Breast epithelium (tissue), 4 donors: ENCODE measurements around the gene ABTB1. TPM values are rescaled to one million over a fixed set of nuclear protein-coding genes. Genes with fewer than 3 reads are reported as not detected.
A peak's percentile ranks its signal among the peaks of the same experiment; 100 is the strongest.

Experiments used
- DNase-seq, 2 donors: peaks; one replicate each; pipeline ENCODE4 v3.0.0-alpha.2; 2019; ENCODE audit warnings: low spot score in 2 of 2
- H3K27ac ChIP-seq, 2 donors: fragments of 200-600 bp; sonication (generic) in 1 of 2; one replicate each; pipeline ENCODE4 v1.5.1; 2016 to 2019; ENCODE audit warnings: mild to moderate bottlenecking in 1 of 2
- H3K27me3 ChIP-seq, 2 donors: fragments of 200-600 bp; sonication (generic) in 1 of 2; one replicate each; pipeline versions ENCODE4 v1.5.1 to v1.6.0; 2017 to 2019; ENCODE audit warnings: control low read depth in 1 of 2, mild to moderate bottlenecking in 1 of 2
- H3K36me3 ChIP-seq: fragments of 200-600 bp; one replicate; pipeline ENCODE4 v1.5.1; 2019
- H3K4me1 ChIP-seq, 2 donors: fragments of 200-600 bp; sonication (generic); one replicate each; pipeline ENCODE4 v1.5.1; 2016 to 2019; ENCODE audit warnings: control low read depth in 1 of 2
- H3K4me3 ChIP-seq, 3 donors: fragments of 200-600 bp; sonication (generic); 1 replicate in 2 of 3; 2 replicates in 1 of 3; pipeline ENCODE4 v1.5.1; 2016 to 2019; ENCODE audit warnings: mild to moderate bottlenecking in 3 of 3, moderate library complexity in 2 of 3
- H3K9me3 ChIP-seq, 2 donors: fragments of 200-600 bp; sonication (generic) in 1 of 2; one replicate each; pipeline ENCODE4 v1.5.1; 2016 to 2019; ENCODE audit warnings: control low read depth in 1 of 2
- POLR2A ChIP-seq: fragments of 450-650 bp; IDR thresholded peaks from one replicate; pipeline ENCODE4 v1.6.1; 2016; ENCODE audit warnings: antibody characterized with exemption, mild to moderate bottlenecking, moderate library complexity
- POLR2AphosphoS5 ChIP-seq, 3 donors: sonication (generic); formaldehyde crosslinking; IDR thresholded peaks; one replicate each; pipeline ENCODE4 v1.6.1; 2017; ENCODE audit warnings: antibody characterized with exemption in 3 of 3
- intact Hi-C: fragments of 100-400 bp; cut with DNase I; formaldehyde crosslinking; loops from one replicate; pipeline ENCODE4 v1.15.1; 2023; ENCODE audit warnings: low total_unique reads
- total RNA-seq, 3 donors: library from RNA; depleted of rRNA; stranded (reverse); fragments of >200 nt; gene quantifications; one replicate each; pipeline ENCODE4 v1.1.0, GENCODE V29; 2016
- TF ChIP-seq, protein P1 (sequence below), 3 donors: fragments of 450-650 bp; IDR thresholded peaks; one replicate each; pipeline ENCODE4 v1.5.1; 2016 to 2017; ENCODE audit warnings: antibody characterized with exemption in 3 of 3, mild to moderate bottlenecking in 3 of 3, moderate library complexity in 3 of 3

ABTB1 gene
- total RNA-seq, 3 donors from 2014 or later = 32.0 to 43.6 (median 40.2) TPM

DNA sequence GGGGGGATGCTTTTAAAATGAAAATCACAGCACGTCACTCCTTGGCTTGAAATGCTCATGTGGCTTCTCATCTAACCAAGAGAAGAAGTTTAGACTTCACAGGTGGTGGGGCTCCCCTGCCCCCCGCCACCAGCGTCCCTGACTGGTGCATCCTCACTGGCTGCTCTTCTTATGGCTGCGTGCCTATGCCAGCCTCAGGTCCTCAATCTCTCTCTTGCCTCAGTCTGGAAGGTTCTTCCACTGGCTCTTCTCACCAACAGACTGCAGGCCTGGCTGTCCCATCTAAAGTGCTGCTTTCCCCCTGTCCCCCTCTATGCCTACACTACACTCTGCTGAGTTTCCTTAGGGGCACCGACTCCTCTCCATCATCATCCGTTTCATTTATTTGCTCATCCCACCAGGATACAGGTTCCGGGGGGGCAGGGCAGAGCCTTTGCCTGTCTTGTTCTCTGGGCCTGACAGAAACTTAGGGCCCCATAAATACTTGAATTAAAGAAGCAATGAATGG lies 20.6 kb downstream of the ABTB1 start:
- Histone ChIP-seq H3K9me3 (no peaks in the 10 kb centered on the region), H3K4me1 (peaks cover 6 to 9% of the 10 kb centered on the region in 2 donors), H3K27ac (no peak overlapping the region), H3K27me3 (no peaks in the 10 kb centered on the region), H3K4me3 (no peak overlapping the region), H3K36me3 (no peaks in the 10 kb centered on the region)
- no peak for DNase-seq
- intact Hi-C loops = loop anchor here (5.0 kb wide), 1 partner anchor 129 kb away; the partner anchor contains the start of gene MGLL
- TF ChIP-seq, protein P1, sequence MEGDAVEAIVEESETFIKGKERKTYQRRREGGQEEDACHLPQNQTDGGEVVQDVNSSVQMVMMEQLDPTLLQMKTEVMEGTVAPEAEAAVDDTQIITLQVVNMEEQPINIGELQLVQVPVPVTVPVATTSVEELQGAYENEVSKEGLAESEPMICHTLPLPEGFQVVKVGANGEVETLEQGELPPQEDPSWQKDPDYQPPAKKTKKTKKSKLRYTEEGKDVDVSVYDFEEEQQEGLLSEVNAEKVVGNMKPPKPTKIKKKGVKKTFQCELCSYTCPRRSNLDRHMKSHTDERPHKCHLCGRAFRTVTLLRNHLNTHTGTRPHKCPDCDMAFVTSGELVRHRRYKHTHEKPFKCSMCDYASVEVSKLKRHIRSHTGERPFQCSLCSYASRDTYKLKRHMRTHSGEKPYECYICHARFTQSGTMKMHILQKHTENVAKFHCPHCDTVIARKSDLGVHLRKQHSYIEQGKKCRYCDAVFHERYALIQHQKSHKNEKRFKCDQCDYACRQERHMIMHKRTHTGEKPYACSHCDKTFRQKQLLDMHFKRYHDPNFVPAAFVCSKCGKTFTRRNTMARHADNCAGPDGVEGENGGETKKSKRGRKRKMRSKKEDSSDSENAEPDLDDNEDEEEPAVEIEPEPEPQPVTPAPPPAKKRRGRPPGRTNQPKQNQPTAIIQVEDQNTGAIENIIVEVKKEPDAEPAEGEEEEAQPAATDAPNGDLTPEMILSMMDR (IDR thresholded peaks at IDR 0.05) = no peak
- TF ChIP-seq POLR2A (no peak), POLR2AphosphoS5 (IDR thresholded peaks at IDR 0.05) (no peak)

DNA sequence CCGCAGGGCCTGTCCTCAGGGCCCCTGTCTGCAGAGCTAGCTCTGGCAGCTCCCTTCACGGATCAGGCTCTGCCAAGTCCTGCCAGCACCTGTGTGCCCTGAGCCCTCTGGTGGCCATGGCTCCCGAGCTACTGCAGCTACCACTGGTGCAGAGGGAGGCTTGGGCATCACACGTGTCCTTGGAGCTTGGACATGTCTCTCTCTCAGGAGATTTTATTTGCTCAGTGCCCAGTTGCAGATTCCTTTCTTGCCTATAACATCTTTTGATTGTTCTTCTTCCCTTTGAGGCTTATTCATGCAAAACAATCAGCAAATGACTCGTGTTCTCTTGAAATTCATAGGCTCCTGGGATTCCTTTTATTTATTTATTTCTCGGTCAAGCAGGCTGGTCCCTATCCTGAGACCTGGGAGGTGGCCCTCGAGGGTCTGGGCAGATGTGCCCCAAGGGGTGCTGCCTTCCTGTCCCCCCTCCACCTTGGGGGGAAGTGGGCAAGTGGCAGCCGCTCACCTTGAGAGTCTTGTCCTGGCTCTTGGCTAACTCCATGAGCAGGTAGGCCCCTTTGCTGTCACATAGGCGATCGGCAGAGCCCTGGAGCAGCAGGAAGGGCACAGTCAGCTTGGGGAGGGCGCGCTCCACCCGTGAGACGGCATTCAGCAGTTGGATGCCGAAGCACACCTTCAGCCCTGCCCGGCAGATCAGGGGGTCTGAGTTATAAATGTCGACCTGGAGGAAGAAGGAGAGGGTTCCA lies 21.9 kb downstream of the ABTB1 start:
- H3K27me3 ChIP-seq = no peaks in the 10 kb centered on the region
- no peaks in the 10 kb centered on the region for H3K9me3 ChIP-seq
- TF ChIP-seq, protein P1 (IDR thresholded peaks at IDR 0.05) = peak in 1 of 3 donors; percentile 37
- no peak for TF ChIP-seq POLR2AphosphoS5 (IDR thresholded peaks at IDR 0.05)
- peaks cover 6 to 9% of the 10 kb centered on the region in 2 donors for H3K4me1 ChIP-seq
- no peak overlapping the region for H3K27ac ChIP-seq
- intact Hi-C loops = loop anchor here (5.0 kb wide), 1 partner anchor 128 kb away; the partner anchor contains the start of gene MGLL
- no peak for DNase-seq
- H3K4me3 ChIP-seq = no peak overlapping the region
- H3K36me3 ChIP-seq = no peaks in the 10 kb centered on the region

DNA sequence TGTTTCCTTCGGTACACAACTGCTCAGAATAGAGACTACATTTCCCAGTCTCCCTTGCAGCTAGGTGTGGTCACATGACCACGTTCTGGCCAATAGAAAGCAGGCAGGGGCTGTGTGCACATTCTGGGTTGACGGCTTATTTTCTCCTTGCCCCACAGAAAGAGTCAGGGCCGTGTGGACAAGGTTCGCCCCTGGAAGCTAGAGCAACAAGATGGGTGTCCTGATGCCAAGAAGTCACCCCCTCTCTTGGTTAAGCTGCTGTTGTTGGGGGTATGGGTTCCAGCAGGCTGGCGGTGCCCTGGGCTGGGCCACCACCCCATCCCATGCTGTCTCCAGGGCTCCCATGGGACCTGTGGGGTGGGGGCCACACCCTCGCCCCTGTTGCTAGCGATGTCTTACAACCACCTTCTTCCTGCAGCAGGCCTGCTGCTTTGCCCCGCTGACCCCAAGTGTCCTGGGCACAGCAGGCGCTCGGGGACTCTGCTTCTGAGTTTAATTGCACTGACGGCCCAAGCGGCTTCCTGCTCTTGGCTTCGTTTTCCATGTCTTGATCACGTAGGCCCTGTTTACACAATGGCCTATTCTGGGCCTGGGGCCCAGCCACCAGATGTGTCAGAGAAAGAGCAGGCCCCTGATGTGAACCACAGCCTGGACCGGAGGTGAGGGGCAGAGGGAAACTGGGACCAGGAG lies 24.9 kb downstream of the ABTB1 start:
- no peaks in the 10 kb centered on the region for H3K27me3 ChIP-seq
- DNase-seq = peak in 1 of 2 donors; percentile 51
- peaks cover 6 to 9% of the 10 kb centered on the region in 2 donors for H3K4me1 ChIP-seq

DNA sequence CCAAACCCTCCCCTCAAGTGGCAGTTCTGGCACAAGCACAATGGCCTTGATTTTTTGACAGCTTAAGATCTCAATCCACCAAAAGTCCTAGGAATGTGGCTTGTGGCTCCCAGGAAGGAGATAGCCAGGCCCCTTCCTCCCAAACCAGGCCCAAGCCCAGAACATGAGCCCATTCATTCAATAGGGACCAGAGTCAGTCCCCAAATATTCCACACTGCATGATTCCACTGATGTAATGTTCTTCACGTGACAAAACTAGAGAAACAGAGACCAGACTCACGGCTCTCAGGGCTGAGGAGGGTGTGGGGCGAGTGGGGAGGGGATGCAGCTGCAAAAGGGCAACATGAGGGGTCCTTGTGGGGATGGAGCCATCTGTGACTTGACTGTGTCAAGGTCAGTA lies 25.5 kb downstream of the ABTB1 start:
- Histone ChIP-seq H3K4me3 (peak overlapping the region in 1 of 3 donors; percentile 54), H3K4me1 (peaks cover 6 to 9% of the 10 kb centered on the region in 2 donors), H3K36me3 (no peaks in the 10 kb centered on the region), H3K27me3 (no peaks in the 10 kb centered on the region), H3K9me3 (no peaks in the 10 kb centered on the region), H3K27ac (peak overlapping the region; percentile 86 to 98)
- no peak for TF ChIP-seq POLR2AphosphoS5 (IDR thresholded peaks at IDR 0.05)
- no peak for TF ChIP-seq POLR2A
- TF ChIP-seq, protein P1 (IDR thresholded peaks at IDR 0.05) = no peak
- no peak for DNase-seq
- intact Hi-C loops = no loop called here

More for the DNA sequence above, 24.9 kb downstream of the ABTB1 start:
- intact Hi-C loops = no loop called here
- peak overlapping the region; percentile 86 to 98 for H3K27ac ChIP-seq
- no peaks in the 10 kb centered on the region for H3K36me3 ChIP-seq
- no peaks in the 10 kb centered on the region for H3K9me3 ChIP-seq
- peak overlapping the region in 2 of 3 donors; percentile 3 to 54 for H3K4me3 ChIP-seq
- TF ChIP-seq POLR2AphosphoS5 (IDR thresholded peaks at IDR 0.05) = peak; percentile 17 to 74 (median 71)
- TF ChIP-seq, protein P1 (IDR thresholded peaks at IDR 0.05) = no peak
- TF ChIP-seq POLR2A = no peak
